Measurements from ENCODE around the gene KCNJ1.

Gene KCNJ1

GRCh38 chr11:128830290-128831173 is 36.6 kb downstream of the KCNJ1 start:
- no peak for DNase-seq (ENCODE audit: low read depth)
- no peak overlapping the region for H3K4me3 ChIP-seq (ENCODE audit: low read length)
- no peak for TF ChIP-seq CTCF (conservative IDR thresholded peaks at IDR 0.05; ENCODE audit: low read length)

- no peak for TF ChIP-seq CTCF (conservative IDR thresholded peaks at IDR 0.05; ENCODE audit: low read length)
- no peak for DNase-seq (ENCODE audit: low read depth)
These were observed 38.7 kb downstream of the KCNJ1 start for GRCh38 chr11:128828350-128828749.

GRCh38 chr11:128827191-128827893 is 39.8 kb downstream of the KCNJ1 start:
- no peak overlapping the region for H3K4me3 ChIP-seq (ENCODE audit: low read length)
- TF ChIP-seq CTCF (conservative IDR thresholded peaks at IDR 0.05; ENCODE audit: low read length): no peak
- no peak for DNase-seq (ENCODE audit: low read depth)

More at GRCh38 chr11:128828350-128828749, 38.7 kb downstream of the KCNJ1 start:
- no peak overlapping the region for H3K4me3 ChIP-seq (ENCODE audit: low read length)

- no peak for DNase-seq (ENCODE audit: low read depth)
- TF ChIP-seq CTCF (conservative IDR thresholded peaks at IDR 0.05; ENCODE audit: low read length): no peak
- H3K4me3 ChIP-seq (ENCODE audit: low read length): no peak overlapping the region
These were observed 41.9 kb downstream of the KCNJ1 start for GRCh38 chr11:128825050-128825784.

GRCh38 chr11:128824191-128825049 is 42.7 kb downstream of the KCNJ1 start:
- H3K4me3 ChIP-seq (ENCODE audit: low read length): peak overlapping the region; percentile 7; the same call in 1 of the 2 replicates
- DNase-seq (ENCODE audit: low read depth): no peak
- TF ChIP-seq CTCF (conservative IDR thresholded peaks at IDR 0.05; ENCODE audit: low read length): no peak

GRCh38 chr11:128823753-128824152 is 43.3 kb downstream of the KCNJ1 start:
- no peak overlapping the region for H3K4me3 ChIP-seq (ENCODE audit: low read length)
- no peak for TF ChIP-seq CTCF (conservative IDR thresholded peaks at IDR 0.05; ENCODE audit: low read length)
- DNase-seq (ENCODE audit: low read depth): no peak

Data from AG10803 (cell line).